ENCODE data around the gene OST4. TPM values are rescaled to one million over a fixed set of nuclear protein-coding genes. Genes with fewer than 3 reads are reported as not detected.
"Not testable (repeated sequence)": the region's sequence is repeated elsewhere in the genome, so short reads cannot be mapped to it uniquely, and the experiment has no call there.

Gene OST4
- total RNA-seq, 1 donor from 2014 or later: 398 TPM

DNA sequence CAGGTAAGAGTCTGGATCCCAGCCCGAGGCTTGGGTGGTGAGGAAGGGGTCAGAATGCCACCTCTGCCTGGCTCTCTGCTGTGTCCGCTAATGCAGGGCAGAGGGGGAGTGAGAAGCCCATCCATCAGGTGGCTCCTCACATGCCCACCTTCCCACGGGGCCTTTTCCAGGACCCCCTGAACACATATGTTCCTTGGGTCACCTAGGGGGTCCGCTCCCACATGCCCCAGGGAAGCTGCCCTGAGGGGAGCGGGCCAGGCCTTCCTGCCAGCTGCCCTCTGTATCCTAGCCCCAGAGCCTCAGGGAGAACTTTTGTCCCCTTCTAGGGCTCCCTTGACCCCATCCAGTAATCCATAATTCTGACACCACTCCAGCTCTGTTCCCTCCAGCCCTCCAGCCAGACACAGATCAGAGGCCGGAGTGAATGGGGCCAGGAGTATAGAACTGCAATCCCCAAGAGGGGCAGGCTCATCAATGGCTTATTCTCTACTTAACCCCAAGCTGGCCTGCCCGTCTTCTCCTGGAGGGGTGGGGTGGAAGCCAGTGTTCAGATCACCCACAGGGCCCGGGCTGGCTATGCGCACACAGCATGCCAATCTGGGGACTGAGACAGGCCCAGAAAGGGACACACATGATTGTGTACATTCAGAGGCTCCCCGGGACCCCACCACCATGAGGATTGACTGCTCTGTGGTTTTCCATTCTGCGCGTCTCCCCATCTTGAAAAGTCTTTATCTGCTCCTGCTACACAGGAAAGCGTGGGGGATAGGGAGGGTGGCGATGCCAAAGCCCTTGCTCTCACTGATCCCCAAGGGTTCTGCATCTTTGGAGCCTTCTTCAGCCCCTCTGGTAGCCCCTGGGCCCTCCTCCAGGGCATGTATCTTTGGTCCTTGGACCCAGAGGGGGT is 8.0 kb upstream of the OST4 start:
- DNase-seq (ENCODE audit: low spot score): no peak

DNA sequence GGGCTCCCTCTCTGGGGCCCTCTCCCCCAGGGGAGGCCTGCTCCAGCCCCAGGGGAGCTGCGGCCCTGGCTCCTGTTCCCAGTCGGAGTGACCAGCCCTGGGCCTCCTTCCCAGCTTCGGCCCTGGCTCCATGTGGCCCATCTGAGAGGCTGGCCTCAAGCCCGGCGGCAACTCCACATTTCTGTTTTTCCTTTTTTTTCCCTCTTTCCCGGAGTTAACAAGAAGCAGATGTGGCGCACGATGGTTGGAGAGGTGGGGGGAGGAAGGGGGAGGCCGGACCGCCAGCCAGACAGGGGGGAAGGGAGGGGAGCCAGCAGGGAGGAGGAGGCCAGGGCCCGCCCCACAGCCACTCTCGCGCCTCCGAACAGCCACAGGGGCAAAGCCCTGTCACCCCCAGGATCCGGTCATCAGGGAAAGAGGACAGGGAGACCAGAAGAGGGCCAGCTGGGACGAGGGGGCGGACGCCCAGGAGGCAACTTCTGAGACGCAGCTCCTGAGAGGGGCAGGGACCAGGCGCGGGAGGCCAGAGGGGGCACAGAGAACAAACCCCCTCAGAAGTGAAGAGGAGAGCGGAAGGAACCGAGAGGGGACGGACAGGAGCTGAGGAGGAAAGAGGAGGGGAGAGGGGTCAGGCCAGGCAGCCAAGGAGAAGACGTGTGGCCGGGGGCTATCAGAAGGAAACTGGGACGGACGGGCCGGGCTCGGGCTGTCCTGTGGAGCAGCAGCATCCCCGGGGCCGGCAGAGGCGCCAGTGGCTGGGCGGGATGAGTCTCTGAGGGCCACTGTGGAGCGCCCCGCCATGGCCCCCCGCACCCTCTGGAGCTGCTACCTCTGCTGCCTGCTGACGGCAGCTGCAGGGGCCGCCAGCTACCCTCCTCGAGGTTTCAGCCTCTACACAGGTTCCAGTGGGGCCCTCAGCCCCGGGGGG is 7.1 kb upstream of the OST4 start, which contains the start of gene EMILIN1:
Gene EMILIN1, plus strand, starts transcription at position 349 of the 928 bp plus-strand sequence. Its CDS starts 451 bp downstream, at position 800.
- peak; percentile 88 for DNase-seq (ENCODE audit: low spot score)

DNA sequence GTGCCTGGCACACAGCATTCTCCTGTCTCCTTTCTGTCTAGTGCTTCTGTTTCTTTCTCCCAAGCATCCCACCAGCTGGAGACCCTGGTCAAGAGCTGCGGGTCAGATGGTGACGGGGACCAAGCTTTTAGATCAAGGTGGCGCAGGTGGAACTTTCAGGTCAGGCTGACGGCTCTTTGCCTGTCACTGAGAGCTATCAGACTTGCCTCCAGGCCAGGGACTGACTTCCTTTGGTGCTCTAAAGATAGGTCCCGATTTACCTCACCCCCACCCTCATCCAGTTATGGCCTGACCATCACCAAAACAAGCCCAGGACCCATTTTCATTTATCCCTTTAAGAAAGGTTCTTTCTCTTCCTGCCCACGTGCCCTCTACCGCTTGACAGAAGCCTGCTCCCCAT is 5.8 kb upstream of the OST4 start:
- DNase-seq (ENCODE audit: low spot score): no peak

DNA sequence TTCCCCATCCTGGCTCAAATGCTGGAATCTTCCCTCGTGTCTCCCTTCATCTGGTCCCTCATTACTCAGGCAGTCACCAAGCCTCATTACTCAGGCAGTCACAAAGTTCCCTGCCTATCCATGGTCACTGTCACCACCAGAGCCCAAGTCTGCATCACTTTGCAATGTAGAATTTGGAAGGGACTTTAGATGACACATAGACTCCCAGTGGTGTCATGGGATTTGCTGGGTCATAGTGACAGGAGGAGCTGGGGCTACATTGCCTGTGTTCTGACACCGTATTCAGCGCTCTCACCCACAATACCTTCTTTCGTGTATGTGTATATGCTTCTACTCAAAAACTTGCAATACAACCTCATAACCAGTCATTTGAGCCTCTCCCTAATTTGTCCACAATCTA is 4.9 kb upstream of the OST4 start:
- DNase-seq (ENCODE audit: low spot score): no peak

DNA sequence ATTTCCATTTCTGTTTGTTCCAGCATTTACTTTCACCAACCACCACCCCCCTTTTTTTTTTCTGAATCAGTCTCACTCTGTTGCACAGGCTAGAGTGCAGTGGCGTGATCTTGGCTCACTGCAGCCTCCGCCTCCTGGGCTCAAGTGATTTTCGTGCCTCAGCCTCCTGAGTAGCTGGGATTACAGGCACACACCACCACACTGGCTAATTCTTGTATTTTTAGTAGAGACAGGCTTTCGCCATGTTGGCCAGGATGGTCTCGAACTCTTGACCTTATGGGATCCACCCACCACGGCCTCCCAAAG is 4.1 kb upstream of the OST4 start:
- DNase-seq (ENCODE audit: low spot score): not testable (repeated sequence)

DNA sequence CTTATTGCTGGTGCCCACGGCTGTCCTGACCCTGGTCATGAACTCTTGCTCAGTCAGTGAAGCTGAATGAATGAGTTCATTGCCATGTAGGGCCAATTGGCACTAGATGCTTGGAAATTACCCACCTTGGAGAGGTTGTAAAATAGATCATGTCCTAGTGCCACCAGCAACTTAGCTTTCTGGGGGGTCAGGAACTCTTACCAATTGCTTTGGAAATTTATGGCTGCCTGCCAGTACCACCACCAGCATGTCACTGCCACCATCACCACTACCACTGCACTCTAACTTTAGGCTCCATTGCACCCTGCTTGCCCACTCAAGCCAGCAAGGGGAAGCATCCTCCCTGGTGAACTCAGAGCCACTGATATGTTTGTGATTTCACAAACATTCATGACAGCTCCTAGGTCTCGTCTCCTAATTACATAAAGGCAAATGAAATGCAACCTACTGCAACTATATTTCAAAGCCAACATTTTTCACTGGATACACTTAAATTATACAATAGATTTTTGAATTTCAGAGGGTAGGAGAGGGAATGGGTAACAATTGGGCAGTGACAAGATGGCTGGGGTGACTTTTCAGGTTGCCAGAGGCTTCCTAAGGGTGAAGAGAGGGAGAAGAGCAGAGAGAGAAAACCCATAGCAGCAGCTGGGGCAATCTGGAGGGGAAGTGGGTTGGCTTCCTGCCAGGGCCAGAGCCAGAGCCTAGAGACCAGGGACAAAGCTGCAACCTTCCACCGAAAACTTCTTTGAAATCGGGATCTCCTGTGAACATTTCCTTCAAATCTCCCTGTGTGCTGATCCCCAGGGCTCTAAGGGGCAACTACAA is 3.5 kb upstream of the OST4 start:
- no peak for DNase-seq (ENCODE audit: low spot score)

DNA sequence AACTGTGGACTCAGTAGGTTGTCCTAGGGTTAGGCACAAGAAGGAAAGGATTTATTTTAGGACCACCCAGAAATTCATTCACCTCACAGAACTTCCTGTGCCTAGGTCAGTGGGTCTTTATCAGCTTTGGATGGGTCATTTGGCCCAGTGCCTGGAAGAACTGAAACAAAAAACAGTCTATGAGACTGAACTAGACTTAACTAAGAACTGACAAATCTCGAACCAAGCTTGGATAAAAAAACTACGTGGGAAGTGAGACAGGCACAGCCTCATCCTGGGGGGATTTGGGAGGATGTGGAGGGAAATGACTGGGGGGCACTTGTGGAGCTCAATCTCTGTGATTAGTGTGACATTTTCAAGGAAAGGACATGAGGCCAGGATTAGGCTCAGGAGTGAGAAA is 2.3 kb upstream of the OST4 start:
- no peak for DNase-seq (ENCODE audit: low spot score)

DNA sequence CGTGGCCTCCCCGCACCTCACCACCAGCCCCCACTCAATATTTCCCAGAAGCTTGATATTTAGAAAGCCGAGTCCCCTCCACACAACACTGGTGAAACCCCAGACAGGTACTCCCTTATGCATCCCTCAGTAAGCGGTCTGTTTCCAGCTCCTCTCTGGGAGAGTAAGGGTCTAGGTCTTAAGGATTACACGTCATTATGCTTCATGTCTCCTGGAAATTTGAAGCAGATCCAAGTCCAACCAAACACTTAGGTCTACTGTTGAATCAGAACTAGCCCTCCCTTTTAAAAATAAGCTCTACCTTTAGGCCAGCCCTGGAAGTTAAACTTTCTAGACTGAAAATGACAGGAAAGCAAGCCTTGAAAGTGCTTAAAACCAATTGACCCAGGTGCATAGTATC is 1.5 kb upstream of the OST4 start:
- no peak for DNase-seq (ENCODE audit: low spot score)

DNA sequence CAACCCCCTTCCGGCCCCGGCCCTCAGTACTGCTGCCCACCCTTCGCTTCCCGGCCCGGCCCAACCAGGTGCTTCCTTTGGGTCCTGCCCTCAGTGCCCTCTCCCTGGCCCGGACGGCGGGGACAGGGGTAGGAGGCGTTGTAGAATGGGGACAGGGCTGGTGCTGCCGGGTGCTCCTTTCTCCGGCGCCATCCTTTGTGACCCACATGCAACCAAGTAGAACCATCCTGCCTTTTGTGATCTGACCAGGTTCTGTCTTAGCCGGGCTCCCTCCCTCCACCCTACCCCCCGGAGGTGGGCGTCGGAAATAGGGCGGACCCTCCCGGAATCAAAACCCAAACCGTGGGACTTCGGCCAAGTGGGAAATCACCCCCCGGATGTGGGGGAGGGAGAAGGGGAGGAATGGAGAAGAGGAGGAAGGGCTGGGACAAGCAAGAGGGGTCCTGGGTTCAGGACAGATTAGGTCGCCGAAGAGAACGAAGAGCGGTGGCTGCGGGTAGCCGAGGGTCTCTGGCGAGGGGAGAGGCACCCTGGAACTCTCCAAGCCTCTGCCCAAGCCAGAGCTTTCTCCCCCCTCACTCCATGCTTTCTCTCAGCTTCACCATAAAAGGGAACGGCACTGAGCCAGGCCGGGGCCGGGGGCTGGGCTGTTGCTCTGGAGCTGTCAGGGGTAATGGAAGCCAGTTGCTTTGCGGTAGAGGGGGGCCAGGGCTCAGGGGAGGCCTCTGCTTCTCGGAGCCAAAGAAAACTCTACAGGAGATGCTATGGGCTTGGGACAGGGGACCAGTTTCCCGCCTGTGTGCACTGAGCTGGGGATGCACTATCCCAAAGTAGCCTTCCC is 756 bp upstream of the OST4 start:
- peak; percentile 88 for DNase-seq (ENCODE audit: low spot score)

DNA sequence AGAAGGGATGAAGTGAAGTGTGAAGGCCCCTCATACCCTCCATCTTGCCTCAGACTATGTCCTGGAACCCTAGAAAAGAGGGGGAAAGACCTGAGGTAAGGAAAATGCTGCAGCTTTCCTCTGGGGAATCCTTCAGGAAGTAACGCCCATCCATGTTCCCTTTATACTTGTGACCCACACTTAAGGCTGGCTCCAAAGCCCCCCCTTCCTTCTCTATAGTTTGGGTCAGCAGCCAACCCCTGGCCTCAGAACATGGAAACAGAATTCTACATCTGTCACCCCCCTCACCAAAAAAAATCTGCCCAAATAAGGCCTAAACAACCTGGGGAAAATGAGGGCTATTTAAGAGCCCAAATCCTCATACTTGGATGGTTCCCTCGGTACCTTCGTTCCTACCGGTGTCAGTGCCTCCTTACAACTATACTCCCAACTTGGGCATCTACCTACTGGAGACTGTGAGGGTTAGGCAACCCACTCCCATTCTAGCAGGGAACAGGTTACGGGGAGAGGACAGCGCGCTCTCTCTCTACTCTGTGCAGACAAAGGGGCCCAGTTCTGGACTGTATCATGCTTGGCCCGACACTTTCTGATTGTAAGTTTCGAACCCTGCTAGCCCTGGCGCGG is 689 bp downstream of the OST4 start:
- DNase-seq (ENCODE audit: low spot score): no peak

DNA sequence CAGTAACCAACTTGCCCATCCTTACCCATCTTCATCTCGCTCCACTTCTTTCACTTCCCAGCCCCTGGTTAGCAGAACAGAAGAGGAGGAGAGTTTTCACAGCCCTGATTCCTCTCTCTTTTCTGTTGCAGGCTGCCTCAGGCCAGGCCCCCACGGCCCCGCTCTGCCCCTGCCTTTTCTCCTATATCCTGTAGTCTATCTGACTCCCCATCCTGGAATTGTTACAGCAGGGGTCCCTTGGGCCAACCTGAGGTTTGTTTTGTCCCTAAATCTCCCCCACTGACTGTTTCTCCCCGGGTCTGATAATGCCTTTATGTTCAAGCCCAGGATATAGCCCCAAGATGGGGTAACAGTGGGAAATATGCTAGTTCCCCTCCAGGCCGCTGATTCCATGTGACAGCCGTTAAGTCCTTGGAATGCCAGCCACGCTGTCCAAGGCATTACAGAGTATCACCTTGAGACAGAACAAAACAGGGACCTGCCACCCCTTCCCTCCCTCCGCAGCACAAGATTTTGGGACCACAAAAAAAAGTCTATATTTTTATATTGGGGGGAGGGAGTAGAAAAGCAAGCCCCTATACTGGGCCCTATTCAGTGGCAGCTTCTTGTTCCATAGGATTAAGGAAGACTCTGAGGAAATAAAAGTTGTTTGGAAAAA is 1.4 kb downstream of the OST4 start:
- DNase-seq (ENCODE audit: low spot score): no peak

DNA sequence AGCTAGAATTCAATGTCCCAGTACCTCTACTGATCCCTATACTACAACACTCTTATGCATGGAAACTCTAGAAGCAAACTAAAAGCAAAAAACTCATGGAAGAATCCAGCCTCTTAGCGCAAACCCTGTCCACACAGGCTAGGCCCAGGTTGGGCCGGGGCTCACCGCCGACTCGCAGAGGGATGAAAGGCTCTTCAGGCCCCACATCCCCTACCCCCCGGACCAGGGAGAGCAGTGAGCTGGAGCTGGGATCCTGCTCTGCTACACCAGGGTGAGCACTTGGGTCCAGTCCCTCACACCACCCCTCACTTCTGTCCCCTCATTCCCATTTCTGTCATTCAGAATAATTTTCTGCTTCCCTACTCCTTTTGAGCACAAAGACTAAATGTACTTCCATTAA is 2.0 kb downstream of the OST4 start:
- DNase-seq (ENCODE audit: low spot score): no peak

DNA sequence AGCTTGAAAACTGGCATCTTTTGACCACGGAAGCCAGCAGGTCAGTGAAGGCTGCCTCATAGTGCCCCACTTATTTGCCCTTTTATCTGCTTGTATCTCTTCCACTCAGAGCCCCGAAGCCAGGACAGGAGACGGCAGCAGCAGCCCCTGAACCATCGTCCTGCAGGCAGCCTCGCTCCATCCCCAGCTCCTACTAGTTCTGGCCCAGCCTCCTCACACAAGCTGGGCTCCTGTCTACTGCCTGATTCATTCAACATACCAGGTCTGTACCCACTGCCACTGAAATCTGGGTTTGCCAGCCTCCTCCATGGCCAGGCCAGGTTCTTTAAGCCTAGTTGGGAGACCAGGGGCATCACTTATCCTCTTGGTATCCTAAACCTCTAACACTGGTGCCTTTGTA is 4.1 kb downstream of the OST4 start:
- no peak for DNase-seq (ENCODE audit: low spot score)

DNA sequence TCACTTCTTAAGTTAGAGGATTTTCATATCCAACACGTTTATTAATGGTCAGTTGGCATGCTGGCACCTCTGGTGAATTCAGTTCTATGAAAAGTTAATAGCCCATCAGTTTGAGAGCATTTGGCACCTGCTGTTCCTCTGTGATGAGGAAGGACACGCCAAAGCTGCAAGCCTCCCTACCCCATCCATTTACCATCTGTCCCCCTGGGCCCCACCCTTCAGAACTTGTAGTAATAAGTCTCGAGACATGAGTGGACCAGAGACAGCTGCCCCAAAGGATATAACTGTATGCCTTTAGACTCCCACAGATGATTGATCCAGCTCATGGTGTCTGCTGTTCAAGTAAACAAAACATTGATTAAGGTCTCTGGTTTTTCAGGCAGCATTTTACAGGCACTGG is 6.3 kb downstream of the OST4 start:
- no peak for DNase-seq (ENCODE audit: low spot score)

DNA sequence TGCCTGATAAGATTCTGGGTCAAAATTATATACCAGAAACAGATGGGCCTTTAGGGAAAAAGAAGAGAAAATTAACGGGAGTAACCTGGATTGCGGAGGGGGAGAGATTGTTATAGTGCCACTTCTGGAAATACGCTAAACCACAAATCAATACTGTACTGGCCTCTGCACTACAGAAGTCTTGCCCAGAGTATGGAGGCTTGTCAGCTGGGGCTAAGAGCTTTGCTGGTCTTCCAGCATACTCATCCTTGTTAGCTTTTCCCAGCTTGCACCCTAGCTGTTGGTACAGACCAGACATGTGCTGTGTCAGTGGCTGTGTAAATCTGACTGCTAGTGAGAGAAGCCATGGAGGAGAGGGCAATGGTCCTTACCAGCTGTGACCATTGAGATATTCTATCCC is 11.1 kb downstream of the OST4 start:
- no peak for DNase-seq (ENCODE audit: low spot score)

DNA sequence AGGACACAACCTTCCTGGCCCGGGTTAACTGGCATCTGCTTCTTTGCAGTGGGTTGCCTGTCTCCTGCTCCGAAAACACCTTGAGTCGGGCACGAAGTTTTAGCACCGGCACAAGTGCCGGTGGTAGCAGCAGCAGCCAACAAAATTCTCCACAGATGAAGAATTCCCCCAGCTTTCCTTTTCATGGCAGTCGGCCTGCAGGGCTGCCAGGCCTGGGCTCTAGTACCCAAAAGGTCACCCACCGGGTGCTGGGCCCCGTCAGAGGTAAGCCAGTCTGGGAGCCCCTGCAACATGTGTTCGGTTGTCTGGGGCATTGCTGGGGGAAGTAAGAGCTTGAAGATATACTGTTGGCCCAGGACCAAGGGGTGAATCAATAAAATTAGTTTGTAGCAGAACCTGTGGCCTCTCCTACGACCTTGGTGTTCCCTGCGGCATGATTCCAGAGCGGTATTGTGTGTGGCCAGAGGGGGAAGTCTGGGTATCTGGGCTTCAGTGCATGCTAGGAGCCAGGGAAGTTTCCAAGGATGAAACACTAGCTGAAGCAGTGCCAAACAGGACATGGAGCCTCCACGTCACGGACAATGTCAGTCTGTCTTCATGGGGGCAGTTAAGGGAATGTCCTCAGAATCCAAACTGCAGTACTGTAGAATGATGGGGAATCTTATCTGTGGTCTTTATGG is 12.2 kb downstream of the OST4 start:
- no peak for DNase-seq (ENCODE audit: low spot score)

DNA sequence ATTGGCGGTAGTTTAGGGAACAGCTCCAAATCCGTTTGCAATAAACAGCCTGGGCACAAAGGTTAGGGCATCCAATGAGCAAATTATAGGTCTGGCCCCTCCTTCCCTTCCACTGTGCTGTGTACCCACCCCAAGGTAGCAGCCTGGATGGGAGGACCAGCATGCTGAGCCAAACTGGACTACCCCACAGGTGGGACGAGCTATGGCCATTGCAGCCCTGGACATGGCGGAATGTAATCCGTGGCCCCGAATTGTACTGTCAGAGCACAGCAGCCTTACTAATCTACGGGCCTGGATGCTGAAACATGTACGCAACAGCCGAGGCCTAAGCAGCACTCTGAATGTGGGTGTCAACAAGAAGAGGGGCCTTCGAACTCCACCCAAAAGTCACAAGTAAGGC is 13.2 kb downstream of the OST4 start:
- no peak for DNase-seq (ENCODE audit: low spot score)

DNA sequence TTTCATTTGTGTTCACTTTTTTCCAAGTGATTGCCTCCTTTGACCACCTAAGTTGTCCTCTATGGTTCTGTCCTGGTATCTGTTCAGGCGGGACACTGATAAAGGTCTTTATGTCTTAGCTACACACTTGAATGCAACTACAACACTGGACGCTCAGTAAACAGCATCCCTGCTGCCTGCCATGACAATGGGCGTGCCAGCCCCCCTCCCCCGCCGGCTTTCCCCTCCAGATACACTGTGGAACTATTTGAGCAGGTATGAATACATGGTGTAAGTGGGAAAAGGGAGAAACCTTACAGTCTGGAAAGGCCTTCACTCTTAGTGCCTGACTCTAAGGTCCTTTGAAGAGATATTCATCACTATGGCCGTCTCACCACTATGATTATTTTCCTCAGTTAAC is 14.3 kb downstream of the OST4 start:
- no peak for DNase-seq (ENCODE audit: low spot score)

DNA sequence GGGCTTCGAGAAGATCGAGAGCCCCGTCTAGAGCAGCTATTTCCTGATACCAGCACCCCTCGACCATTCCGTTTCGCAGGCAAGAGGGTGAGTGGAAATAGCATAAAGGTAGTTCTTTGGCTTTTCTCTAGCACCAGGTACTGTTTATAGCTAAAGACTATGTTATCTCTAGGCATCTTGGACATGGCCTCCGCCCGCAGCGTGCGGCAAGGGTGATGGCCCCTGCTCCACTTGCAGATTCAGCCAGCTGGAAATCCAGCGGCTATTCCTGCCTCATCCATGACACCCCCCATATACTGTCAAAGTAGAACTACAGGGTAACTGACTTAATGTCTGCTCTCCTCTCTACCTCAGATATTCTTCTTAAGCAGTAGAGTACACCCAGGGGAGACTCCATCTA is 16.7 kb downstream of the OST4 start:
- DNase-seq (ENCODE audit: low spot score): no peak
